NT2/D1 (cell line): Measurements from ENCODE around the gene ATG101.

Experiments used
- SUZ12 ChIP-seq: IDR thresholded peaks from 2 replicates; pipeline ENCODE4 v1.6.1; 2011; ENCODE audit not compliant: insufficient read length, insufficient read depth; ENCODE audit errors: extremely low read depth
- YY1 ChIP-seq: IDR thresholded peaks from 2 replicates; pipeline ENCODE4 v1.6.1; 2011; ENCODE audit not compliant: insufficient read length, insufficient read depth
- ZNF274 ChIP-seq: IDR thresholded peaks from 2 replicates; pipeline ENCODE4 v1.6.1; 2011; ENCODE audit warnings: mild to moderate bottlenecking, low read depth, low read length

DNA sequence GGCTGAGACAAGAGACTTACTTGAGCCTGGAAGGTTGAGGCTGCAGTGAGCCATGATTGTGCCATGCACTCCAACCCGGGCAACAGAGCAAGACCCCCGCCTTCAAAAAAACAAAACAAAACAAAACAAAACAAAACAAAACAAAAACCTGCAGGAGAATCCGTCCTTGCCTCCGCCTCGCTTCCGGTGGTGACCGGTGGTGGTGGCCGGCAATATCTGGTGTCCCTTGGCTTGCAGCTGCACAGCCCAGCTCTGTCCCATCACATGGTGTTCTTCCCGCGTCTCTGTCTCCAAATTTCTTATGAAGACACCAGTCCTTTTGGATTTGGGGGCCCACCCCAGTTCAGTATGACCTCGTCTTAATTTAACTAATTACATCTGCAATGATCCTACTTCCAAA is 19.7 kb downstream of the ATG101 start:
- TF ChIP-seq YY1 (no peak), ZNF274 (no peak), SUZ12 (no peak)
